Tracheal epithelial cell (primary cell): ENCODE measurements around the gene TANGO2. TPM values are rescaled to one million over a fixed set of nuclear protein-coding genes. Genes with fewer than 3 reads are reported as not detected.

Experiments used
- total RNA-seq: library from RNA; depleted of rRNA; stranded (reverse); fragments of >200 nt; gene quantifications from 2 replicates; pipeline ENCODE4 v1.2.1, GENCODE V29; 2014

Gene TANGO2, protein sequence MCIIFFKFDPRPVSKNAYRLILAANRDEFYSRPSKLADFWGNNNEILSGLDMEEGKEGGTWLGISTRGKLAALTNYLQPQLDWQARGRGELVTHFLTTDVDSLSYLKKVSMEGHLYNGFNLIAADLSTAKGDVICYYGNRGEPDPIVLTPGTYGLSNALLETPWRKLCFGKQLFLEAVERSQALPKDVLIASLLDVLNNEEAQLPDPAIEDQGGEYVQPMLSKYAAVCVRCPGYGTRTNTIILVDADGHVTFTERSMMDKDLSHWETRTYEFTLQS
- total RNA-seq = 23.2 and 36.9 TPM in 2 replicates

DNA sequence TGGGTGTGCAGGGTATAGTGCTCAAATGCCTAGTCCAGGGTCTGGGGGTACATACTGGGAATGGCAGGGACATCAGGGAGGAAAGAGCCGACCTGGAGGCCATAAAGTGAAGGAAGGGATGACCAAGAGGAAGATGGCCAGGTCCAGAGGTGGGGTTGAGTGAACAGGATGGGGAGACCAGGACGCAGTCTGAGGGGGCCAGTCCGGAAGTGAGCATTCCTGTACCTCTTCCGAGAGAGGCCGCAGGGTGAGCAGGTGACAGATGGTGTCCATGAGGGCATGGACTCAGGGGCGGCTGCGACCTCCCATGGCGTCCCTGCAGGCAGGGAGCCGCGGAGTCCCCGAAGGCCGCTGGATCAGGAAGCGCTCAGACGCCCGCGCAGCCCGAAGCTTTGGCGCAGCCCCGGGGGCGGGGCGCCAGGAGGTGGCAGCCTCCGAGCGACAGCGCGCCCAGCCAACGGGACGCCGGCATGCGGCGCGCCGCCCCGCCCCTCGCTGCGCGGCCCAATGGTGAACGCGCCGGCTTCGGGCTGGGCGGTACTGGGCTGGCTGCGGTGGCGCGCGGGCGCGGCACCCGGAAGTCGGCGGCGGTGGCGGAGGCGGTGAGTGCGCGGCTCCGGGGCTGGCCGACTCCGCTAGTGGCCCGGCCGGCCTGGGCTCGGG lies at the start of gene TANGO2:
Gene TANGO2 (plus strand): TSS at position 578 of the 663 bp plus-strand sequence. CDS start 15,689 bp downstream, outside the sequence.

DNA sequence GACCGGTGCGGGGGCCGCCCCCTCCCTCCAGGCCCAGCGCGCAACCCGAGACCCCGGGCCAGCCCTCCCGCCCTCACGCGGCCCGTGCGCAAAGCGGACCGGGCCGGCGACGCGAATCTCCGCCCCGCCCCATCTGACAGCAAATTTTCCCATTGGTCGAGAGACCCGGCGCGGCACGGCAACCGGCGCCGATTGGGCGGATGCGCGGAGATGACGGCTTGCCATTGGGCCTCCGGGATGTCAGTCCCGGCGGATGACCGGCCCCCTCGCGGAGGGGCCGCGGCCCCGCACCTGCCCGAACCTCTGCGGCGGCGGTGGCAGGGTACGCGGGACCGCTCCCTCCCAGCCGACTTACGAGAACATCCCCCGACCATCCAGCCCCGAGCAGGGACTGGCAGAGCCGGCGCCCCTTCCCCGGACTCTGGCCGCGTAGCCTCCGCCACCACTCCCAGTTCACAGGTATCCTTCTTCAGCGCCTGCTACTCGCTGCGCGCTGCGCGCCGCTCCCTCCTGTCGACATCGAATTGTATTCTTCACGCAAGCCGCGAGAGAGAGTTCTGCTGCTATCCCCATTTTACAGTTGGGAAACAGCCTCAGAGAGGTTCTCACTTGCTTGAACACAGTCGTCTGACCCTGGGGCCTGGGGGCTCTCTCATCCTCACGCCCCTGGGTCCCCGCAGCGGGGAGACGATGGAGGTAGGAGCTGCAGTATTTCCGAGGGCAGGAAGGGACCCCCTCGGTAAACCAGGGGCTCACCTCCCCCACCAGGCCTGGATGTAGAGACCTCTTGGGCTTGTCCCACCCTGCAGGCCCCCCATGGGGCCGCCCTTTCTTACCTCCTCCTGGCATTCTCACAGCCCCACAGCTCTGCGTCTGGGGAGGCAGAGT lies 3.9 kb upstream of the TANGO2 start, which contains the start of gene ARVCF:
Gene ARVCF (minus strand): TSS at position 90 of the 888 bp plus-strand sequence. CDS start 26,029 bp downstream, outside the sequence.

DNA sequence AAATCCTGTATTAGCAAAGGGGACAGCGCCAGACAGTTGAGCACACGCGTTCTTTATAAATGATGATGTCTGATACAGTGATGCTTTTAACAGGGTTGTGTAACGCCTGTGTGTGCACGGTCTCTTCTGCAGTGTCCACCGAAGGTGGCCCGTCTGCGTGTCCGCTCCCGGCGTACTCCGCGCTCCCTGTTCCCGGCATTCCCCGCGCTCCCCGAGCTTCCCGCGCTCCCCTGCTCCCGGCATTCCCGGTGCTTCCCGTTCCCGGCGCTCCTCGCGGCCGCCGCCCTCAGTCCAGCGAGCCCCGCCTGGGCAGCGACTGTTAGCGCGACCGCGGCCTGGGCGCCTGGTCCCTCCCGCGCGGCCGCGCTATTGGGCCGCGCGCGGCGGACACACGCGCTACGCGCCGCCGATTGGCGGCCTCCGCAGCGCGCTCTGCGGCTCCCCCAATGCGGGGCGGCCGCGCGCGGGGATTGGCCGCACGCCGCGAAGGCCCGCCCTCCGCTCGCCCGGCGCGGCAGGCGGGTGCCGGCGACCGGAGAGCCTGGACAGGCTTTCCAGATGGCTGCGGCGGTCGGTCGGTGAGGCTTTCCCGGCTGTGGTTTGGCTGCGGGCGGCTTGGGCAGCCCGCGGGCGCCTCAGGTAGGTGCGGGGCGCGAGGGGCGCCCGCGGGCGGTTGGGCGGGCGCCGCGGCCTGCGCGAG lies 59.0 kb downstream of the TANGO2 start, which contains the start of gene DGCR8:
Gene DGCR8 (plus strand): TSS at position 497 of the 700 bp plus-strand sequence. CDS start 5,723 bp downstream, outside the sequence.

DNA sequence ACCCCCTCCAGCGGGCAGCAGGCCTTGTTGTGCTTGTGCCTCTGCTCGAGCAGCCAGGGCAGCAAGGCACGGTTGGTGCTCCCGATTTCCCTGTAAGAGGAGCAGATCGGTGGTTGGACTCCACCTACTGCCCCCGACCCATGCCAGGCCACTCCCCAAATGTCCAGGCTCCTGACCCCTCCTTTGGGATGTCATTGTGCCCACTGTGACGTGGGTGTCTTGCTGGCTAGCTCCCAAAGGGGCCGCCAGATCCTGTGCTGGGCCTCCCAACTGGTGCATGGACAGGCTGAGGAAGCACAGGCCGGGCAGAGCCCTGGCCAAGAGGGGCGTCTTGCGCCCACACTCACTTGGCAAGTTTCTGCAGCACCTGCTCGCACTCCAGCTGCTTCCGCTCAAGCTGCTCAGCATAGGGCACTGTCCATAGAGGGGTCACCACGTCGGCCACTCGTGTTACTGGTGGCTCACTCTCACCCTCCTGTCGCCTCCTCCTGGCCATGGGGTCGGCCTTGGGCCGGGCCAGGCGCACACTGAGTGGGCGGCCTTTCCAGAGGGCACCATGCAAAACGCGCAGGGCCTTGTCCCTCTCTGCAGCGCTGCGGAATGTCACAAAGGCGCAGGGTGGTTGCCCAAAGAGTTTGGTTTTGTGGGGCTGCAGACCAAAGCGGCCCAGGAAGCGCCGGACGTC lies 94.9 kb downstream of the TANGO2 start, which contains the start of gene RANBP1:
Gene RANBP1 (plus strand): TSS at position 414 of the 685 bp plus-strand sequence. CDS start 81 bp downstream, at position 495.

Other genes with a start within 250 kb of the TANGO2 start
- gene GNB1L, start 166.2 kb upstream of the TANGO2 start, total RNA-seq = 6.7 and 14.3 TPM in 2 replicates
- 10.1 and 13.6 TPM in 2 replicates for gene RTL10, start 166.2 kb upstream of the TANGO2 start, total RNA-seq
- 266 and 283 TPM in 2 replicates for gene COMT, start 79.3 kb upstream of the TANGO2 start, total RNA-seq
- gene TXNRD2, start 79.3 kb upstream of the TANGO2 start, total RNA-seq = 9.0 and 10.6 TPM in 2 replicates
- 7.9 and 27.5 TPM in 2 replicates for gene ARVCF, start 4.3 kb upstream of the TANGO2 start, total RNA-seq
- gene DGCR8, start 59.1 kb downstream of the TANGO2 start, total RNA-seq = 18.5 and 21.0 TPM in 2 replicates
- gene RANBP1, start 95.0 kb downstream of the TANGO2 start, total RNA-seq = 256 and 319 TPM in 2 replicates
- gene TRMT2A, start 96.1 kb downstream of the TANGO2 start, total RNA-seq = 32.4 and 37.6 TPM in 2 replicates
- 4.3 and 5.5 TPM in 2 replicates for gene ZDHHC8, start 110.7 kb downstream of the TANGO2 start, total RNA-seq
- not detected in 2 replicates for gene CCDC188, start 129.9 kb downstream of the TANGO2 start, total RNA-seq
- gene RTN4R, start 247.2 kb downstream of the TANGO2 start, total RNA-seq = 4.9 and 6.5 TPM in 2 replicates